ENCODE data around the gene PRKCA.

PRKCA gene

GRCh38 chr17:66676421-66676820, 374.0 kb downstream of the PRKCA start:
- DNase-seq = no peak
- H3K27me3 ChIP-seq = no peaks in the 10 kb centered on the region
- H3K4me3 ChIP-seq (ENCODE audit: low read depth, low read length) = no peak overlapping the region

GRCh38 chr17:66677201-66677981, 375.0 kb downstream of the PRKCA start:
- no peak for DNase-seq

More at GRCh38 chr17:66676421-66676820, 374.0 kb downstream of the PRKCA start:
- Histone ChIP-seq H3K36me3 (no peaks in the 10 kb centered on the region), H3K4me1 (no peaks in the 10 kb centered on the region), H3K9me3 (no peaks in the 10 kb centered on the region)
- TF ChIP-seq CTCF (IDR thresholded peaks at IDR 0.05; ENCODE audit: low read depth, low read length) = no peak

GRCh38 chr17:66678061-66678460, 375.6 kb downstream of the PRKCA start:
- DNase-seq = no peak
- H3K4me1 ChIP-seq = no peaks in the 10 kb centered on the region
- no peaks in the 10 kb centered on the region for H3K9me3 ChIP-seq
- no peaks in the 10 kb centered on the region for H3K27me3 ChIP-seq
- no peak for TF ChIP-seq CTCF (IDR thresholded peaks at IDR 0.05; ENCODE audit: low read depth, low read length)
- no peak overlapping the region for H3K4me3 ChIP-seq (ENCODE audit: low read depth, low read length)
- no peaks in the 10 kb centered on the region for H3K36me3 ChIP-seq

More at GRCh38 chr17:66677201-66677981, 375.0 kb downstream of the PRKCA start:
- no peaks in the 10 kb centered on the region for H3K9me3 ChIP-seq
- H3K4me3 ChIP-seq (ENCODE audit: low read depth, low read length) = no peak overlapping the region
- TF ChIP-seq CTCF (IDR thresholded peaks at IDR 0.05; ENCODE audit: low read depth, low read length) = no peak
- no peaks in the 10 kb centered on the region for H3K4me1 ChIP-seq
- H3K27me3 ChIP-seq = no peaks in the 10 kb centered on the region
- no peaks in the 10 kb centered on the region for H3K36me3 ChIP-seq

GRCh38 chr17:66678827-66679226, 376.4 kb downstream of the PRKCA start:
- Histone ChIP-seq H3K36me3 (no peaks in the 10 kb centered on the region), H3K27me3 (no peaks in the 10 kb centered on the region), H3K9me3 (no peaks in the 10 kb centered on the region), H3K4me1 (no peaks in the 10 kb centered on the region), H3K4me3 (ENCODE audit: low read depth, low read length) (no peak overlapping the region)
- DNase-seq = no peak
- no peak for TF ChIP-seq CTCF (IDR thresholded peaks at IDR 0.05; ENCODE audit: low read depth, low read length)

- Histone ChIP-seq H3K9me3 (no peaks in the 10 kb centered on the region), H3K4me3 (ENCODE audit: low read depth, low read length) (no peak overlapping the region), H3K36me3 (no peaks in the 10 kb centered on the region), H3K27me3 (no peaks in the 10 kb centered on the region), H3K4me1 (no peaks in the 10 kb centered on the region; the same call in 1 of the 2 replicates)
- no peak for DNase-seq
- no peak for TF ChIP-seq CTCF (IDR thresholded peaks at IDR 0.05; ENCODE audit: low read depth, low read length)
Measured at GRCh38 chr17:66679631-66680517, 377.5 kb downstream of the PRKCA start.
